C4-2B (cell line): Measurements from ENCODE around the gene INTS14.

ENCODE experiments used
- CTCF ChIP-seq: fragments of 450-650 bp; conservative IDR thresholded peaks from 2 replicates; pipeline ENCODE4 v1.5.1; 2017; ENCODE audit warnings: mild to moderate bottlenecking
- ZFX ChIP-seq: fragments of 450-650 bp; IDR thresholded peaks from 2 replicates; pipeline ENCODE4 v1.6.1; 2017

- TF ChIP-seq CTCF (no peak), ZFX (no peak)
Observed at GRCh38 chr15:65583701-65584100, 27.2 kb downstream of the INTS14 start.
